H1 (cell line): Measurements from ENCODE around the gene SORBS1. TPM values are rescaled to one million over a fixed set of nuclear protein-coding genes. Genes with fewer than 3 reads are reported as not detected.

Experiments used
- FOSL1 ChIP-seq: IDR thresholded peaks from 2 replicates; pipeline ENCODE4 v1.6.1; 2011; ENCODE audit warnings: mild to moderate bottlenecking, low read depth, low read length, moderate library complexity; ENCODE audit not compliant: insufficient read depth
- NANOG ChIP-seq: IDR thresholded peaks from 2 replicates; pipeline ENCODE4 v1.6.1; 2011; ENCODE audit warnings: low read length, low read depth, mild to moderate bottlenecking, inconsistent platforms; ENCODE audit not compliant: insufficient read depth, poor library complexity, severe bottlenecking
- POLR2A ChIP-seq, 2 experiments: IDR thresholded peaks; 1 replicate in 1 of 2; 2 replicates in 1 of 2; pipeline ENCODE4 v1.6.1; 2011; ENCODE audit warnings: low read depth in 2 of 2, low read length in 2 of 2, mild to moderate bottlenecking in 2 of 2; ENCODE audit errors: control extremely low read depth in 1 of 2
- SIX5 ChIP-seq: IDR thresholded peaks from 2 replicates; pipeline ENCODE4 v1.6.1; 2011; ENCODE audit warnings: mild to moderate bottlenecking, low read depth, low read length
- SRF ChIP-seq: IDR thresholded peaks from 2 replicates; pipeline ENCODE4 v1.6.1; 2011; ENCODE audit warnings: mild to moderate bottlenecking, low read depth, low read length, moderate library complexity
- SUZ12 ChIP-seq: fragments of 200-600 bp; sonication (generic); IDR thresholded peaks from 2 replicates; pipeline ENCODE4 v1.6.1; 2012; ENCODE audit warnings: mild to moderate bottlenecking, inconsistent platforms, low read length, moderate library complexity, mixed read lengths
- ZNF274 ChIP-seq: IDR thresholded peaks from 2 replicates; pipeline ENCODE4 v1.7.0; 2012; ENCODE audit warnings: low read length, borderline replicate concordance; ENCODE audit errors: extremely low read depth
- polyA plus RNA-seq, 7 experiments: library from polyadenylated mRNA; depleted of rRNA in 3 of 7; stranded (reverse) in 5 of 7; unstranded in 2 of 7; fragments of >200 nt in 5 of 7; fragments of 200-250 nt in 2 of 7; gene quantifications; 1 replicate in 5 of 7; 2 replicates in 1 of 7; 4 replicates in 1 of 7; pipeline versions ENCODE4 v1.2.1 to v1.2.3, GENCODE V29; 2011 to 2013; ENCODE audit warnings: missing spikeins in 2 of 7, mixed read lengths in 2 of 7
- total RNA-seq: library from RNA; stranded (reverse); fragmentation: NEBNext Ultra II Directional; extraction: Animal tissue kit (Norgen Biotek cat#: 25700); gene quantifications from 2 replicates; pipeline ENCODE4 v1.2.1, GENCODE V29; 2021
- TF ChIP-seq, protein P1 (sequence below): fragments of 300-600 bp; sonication (generic); IDR thresholded peaks from 2 replicates; pipeline ENCODE4 v1.7.1; 2012; ENCODE audit warnings: low read length, moderate library complexity, mild to moderate bottlenecking, inconsistent platforms; ENCODE audit not compliant: insufficient replicate concordance
- TF ChIP-seq, protein P2 (sequence below): IDR thresholded peaks from 2 replicates; pipeline ENCODE4 v1.6.1; 2012; ENCODE audit warnings: inconsistent platforms

Gene SORBS1
- total and polyA plus RNA-seq, 2 of the 8 experiments (the other 6 are each of a cell fraction or from before 2014, with no cell fraction given), result 16.0 to 35.0 TPM

DNA sequence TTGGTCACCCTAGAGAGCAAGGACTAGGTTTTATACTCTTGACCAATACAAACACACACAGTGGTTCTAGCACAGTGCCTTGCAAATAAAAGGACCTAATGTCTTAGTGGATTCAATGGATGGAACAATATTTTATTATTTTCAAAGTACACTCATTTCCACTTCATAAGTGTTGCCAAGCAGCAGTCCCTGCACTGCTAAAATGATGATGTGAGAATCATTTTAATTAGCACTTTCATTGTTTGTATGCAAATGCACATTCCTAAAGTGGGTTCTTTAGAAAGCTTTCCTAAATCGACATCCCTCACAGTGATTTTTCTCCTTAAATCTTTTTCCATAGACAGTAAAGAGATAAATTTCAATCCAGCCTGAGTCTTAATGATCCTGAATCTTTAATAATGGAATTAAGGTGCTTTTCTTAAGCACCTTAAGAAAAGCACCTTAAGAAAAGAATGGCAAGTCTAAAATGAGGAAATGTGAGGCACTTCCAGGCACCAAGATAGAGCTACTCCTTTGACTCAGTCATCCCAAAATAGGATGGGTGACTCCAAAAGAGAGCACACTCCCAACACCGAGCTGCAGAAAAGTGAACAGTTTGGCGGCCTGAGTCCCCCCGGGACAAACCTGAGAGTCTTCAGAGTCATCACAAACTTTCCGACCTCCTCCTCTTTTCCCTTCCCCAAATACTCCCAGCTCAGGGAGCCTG lies 84.5 kb downstream of the SORBS1 start (continued):
- TF ChIP-seq, protein P1, sequence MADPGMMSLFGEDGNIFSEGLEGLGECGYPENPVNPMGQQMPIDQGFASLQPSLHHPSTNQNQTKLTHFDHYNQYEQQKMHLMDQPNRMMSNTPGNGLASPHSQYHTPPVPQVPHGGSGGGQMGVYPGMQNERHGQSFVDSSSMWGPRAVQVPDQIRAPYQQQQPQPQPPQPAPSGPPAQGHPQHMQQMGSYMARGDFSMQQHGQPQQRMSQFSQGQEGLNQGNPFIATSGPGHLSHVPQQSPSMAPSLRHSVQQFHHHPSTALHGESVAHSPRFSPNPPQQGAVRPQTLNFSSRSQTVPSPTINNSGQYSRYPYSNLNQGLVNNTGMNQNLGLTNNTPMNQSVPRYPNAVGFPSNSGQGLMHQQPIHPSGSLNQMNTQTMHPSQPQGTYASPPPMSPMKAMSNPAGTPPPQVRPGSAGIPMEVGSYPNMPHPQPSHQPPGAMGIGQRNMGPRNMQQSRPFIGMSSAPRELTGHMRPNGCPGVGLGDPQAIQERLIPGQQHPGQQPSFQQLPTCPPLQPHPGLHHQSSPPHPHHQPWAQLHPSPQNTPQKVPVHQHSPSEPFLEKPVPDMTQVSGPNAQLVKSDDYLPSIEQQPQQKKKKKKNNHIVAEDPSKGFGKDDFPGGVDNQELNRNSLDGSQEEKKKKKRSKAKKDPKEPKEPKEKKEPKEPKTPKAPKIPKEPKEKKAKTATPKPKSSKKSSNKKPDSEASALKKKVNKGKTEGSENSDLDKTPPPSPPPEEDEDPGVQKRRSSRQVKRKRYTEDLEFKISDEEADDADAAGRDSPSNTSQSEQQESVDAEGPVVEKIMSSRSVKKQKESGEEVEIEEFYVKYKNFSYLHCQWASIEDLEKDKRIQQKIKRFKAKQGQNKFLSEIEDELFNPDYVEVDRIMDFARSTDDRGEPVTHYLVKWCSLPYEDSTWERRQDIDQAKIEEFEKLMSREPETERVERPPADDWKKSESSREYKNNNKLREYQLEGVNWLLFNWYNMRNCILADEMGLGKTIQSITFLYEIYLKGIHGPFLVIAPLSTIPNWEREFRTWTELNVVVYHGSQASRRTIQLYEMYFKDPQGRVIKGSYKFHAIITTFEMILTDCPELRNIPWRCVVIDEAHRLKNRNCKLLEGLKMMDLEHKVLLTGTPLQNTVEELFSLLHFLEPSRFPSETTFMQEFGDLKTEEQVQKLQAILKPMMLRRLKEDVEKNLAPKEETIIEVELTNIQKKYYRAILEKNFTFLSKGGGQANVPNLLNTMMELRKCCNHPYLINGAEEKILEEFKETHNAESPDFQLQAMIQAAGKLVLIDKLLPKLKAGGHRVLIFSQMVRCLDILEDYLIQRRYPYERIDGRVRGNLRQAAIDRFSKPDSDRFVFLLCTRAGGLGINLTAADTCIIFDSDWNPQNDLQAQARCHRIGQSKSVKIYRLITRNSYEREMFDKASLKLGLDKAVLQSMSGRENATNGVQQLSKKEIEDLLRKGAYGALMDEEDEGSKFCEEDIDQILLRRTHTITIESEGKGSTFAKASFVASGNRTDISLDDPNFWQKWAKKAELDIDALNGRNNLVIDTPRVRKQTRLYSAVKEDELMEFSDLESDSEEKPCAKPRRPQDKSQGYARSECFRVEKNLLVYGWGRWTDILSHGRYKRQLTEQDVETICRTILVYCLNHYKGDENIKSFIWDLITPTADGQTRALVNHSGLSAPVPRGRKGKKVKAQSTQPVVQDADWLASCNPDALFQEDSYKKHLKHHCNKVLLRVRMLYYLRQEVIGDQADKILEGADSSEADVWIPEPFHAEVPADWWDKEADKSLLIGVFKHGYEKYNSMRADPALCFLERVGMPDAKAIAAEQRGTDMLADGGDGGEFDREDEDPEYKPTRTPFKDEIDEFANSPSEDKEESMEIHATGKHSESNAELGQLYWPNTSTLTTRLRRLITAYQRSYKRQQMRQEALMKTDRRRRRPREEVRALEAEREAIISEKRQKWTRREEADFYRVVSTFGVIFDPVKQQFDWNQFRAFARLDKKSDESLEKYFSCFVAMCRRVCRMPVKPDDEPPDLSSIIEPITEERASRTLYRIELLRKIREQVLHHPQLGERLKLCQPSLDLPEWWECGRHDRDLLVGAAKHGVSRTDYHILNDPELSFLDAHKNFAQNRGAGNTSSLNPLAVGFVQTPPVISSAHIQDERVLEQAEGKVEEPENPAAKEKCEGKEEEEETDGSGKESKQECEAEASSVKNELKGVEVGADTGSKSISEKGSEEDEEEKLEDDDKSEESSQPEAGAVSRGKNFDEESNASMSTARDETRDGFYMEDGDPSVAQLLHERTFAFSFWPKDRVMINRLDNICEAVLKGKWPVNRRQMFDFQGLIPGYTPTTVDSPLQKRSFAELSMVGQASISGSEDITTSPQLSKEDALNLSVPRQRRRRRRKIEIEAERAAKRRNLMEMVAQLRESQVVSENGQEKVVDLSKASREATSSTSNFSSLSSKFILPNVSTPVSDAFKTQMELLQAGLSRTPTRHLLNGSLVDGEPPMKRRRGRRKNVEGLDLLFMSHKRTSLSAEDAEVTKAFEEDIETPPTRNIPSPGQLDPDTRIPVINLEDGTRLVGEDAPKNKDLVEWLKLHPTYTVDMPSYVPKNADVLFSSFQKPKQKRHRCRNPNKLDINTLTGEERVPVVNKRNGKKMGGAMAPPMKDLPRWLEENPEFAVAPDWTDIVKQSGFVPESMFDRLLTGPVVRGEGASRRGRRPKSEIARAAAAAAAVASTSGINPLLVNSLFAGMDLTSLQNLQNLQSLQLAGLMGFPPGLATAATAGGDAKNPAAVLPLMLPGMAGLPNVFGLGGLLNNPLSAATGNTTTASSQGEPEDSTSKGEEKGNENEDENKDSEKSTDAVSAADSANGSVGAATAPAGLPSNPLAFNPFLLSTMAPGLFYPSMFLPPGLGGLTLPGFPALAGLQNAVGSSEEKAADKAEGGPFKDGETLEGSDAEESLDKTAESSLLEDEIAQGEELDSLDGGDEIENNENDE, result no peak
- TF ChIP-seq NANOG (no peak), SRF (no peak), POLR2A (IDR thresholded peaks at IDR 0.05; ENCODE audit: control extremely low read depth in 1 of 2, low read depth in 2 of 2, low read length in 2 of 2) (no peak), ZNF274 (no peak), SIX5 (no peak), SUZ12 (no peak), FOSL1 (no peak)
- TF ChIP-seq, protein P2, sequence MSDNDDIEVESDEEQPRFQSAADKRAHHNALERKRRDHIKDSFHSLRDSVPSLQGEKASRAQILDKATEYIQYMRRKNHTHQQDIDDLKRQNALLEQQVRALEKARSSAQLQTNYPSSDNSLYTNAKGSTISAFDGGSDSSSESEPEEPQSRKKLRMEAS, result no peak
